Endothelial cell (in vitro differentiated cells): ENCODE data around the gene ZCWPW1. TPM values are rescaled to one million over a fixed set of nuclear protein-coding genes. Genes with fewer than 3 reads are reported as not detected.

Experiments used
- DNase-seq: peaks from one replicate; pipeline ENCODE4 v3.0.0; 2021; ENCODE audit warnings: low spot score
- H3K27ac Mint-ChIP-seq: one replicate; pipeline ENCODE4 v1.8.0; 2021; ENCODE audit warnings: mixed read lengths, inconsistent platforms; ENCODE audit not compliant: unreplicated experiment
- H3K27me3 Mint-ChIP-seq: one replicate; pipeline ENCODE4 v1.8.0; 2021; ENCODE audit warnings: mild to moderate bottlenecking, moderate library complexity, mixed read lengths, inconsistent platforms; ENCODE audit not compliant: unreplicated experiment
- H3K36me3 Mint-ChIP-seq: one replicate; pipeline ENCODE4 v1.8.0; 2021; ENCODE audit warnings: mild to moderate bottlenecking, low read depth, mixed read lengths, inconsistent platforms; ENCODE audit not compliant: unreplicated experiment
- H3K4me1 Mint-ChIP-seq: one replicate; pipeline ENCODE4 v1.8.0; 2021; ENCODE audit warnings: mild to moderate bottlenecking, mixed read lengths, inconsistent platforms; ENCODE audit not compliant: unreplicated experiment
- H3K4me3 Mint-ChIP-seq: one replicate; pipeline ENCODE4 v1.8.0; 2021; ENCODE audit warnings: mild to moderate bottlenecking, mixed read lengths, inconsistent platforms; ENCODE audit not compliant: unreplicated experiment
- H3K9me3 Mint-ChIP-seq: one replicate; pipeline ENCODE4 v1.8.0; 2021; ENCODE audit warnings: mixed read lengths, inconsistent platforms; ENCODE audit not compliant: unreplicated experiment
- total RNA-seq: library from RNA; stranded (reverse); fragmentation: NEBNext Ultra II Directional; extraction: Animal tissue kit (Norgen Biotek cat#: 25700); gene quantifications from one replicate; pipeline ENCODE4 v1.2.1, GENCODE V29; 2021; ENCODE audit not compliant: unreplicated experiment
- TF ChIP-seq, protein P1 (sequence below): fragments of 200-600 bp; sonication (generic); IDR thresholded peaks from one replicate; pipeline ENCODE4 v1.5.0; 2021; ENCODE audit warnings: antibody characterized with exemption; ENCODE audit not compliant: unreplicated experiment

The ZCWPW1 gene
- total RNA-seq, 1 donor from 2014 or later: 2.2 TPM

DNA sequence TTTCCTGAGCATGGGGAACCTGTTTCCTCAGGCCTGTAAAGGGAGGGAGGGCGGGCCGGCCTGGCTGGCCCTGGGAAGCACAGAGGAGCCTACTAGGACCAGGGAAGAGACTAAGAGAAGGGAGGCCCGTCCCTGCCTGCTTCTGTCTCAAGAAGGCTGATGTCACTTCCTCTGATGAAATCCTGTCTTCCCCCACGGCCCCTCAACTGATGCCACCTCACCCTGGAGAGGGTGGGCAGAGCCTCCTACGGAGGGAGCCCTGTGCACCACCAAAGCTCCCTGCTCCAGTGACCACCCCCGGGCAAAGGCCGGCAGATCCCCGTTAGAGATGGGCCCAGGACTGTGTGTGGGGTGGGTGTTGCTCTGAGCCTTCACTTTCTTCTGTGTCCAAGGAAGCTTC is 56.2 kb downstream of the ZCWPW1 start:
- no peak overlapping the region for H3K4me3 Mint-ChIP-seq
- peaks cover 12% of the 10 kb centered on the region for H3K4me1 Mint-ChIP-seq
- no peak for DNase-seq
- peaks cover 3% of the 10 kb centered on the region for H3K36me3 Mint-ChIP-seq
- H3K27me3 Mint-ChIP-seq: peaks cover 16% of the 10 kb centered on the region
- H3K9me3 Mint-ChIP-seq: no peaks in the 10 kb centered on the region
- no peak overlapping the region for H3K27ac Mint-ChIP-seq
- TF ChIP-seq, protein P1, sequence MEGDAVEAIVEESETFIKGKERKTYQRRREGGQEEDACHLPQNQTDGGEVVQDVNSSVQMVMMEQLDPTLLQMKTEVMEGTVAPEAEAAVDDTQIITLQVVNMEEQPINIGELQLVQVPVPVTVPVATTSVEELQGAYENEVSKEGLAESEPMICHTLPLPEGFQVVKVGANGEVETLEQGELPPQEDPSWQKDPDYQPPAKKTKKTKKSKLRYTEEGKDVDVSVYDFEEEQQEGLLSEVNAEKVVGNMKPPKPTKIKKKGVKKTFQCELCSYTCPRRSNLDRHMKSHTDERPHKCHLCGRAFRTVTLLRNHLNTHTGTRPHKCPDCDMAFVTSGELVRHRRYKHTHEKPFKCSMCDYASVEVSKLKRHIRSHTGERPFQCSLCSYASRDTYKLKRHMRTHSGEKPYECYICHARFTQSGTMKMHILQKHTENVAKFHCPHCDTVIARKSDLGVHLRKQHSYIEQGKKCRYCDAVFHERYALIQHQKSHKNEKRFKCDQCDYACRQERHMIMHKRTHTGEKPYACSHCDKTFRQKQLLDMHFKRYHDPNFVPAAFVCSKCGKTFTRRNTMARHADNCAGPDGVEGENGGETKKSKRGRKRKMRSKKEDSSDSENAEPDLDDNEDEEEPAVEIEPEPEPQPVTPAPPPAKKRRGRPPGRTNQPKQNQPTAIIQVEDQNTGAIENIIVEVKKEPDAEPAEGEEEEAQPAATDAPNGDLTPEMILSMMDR: no peak

DNA sequence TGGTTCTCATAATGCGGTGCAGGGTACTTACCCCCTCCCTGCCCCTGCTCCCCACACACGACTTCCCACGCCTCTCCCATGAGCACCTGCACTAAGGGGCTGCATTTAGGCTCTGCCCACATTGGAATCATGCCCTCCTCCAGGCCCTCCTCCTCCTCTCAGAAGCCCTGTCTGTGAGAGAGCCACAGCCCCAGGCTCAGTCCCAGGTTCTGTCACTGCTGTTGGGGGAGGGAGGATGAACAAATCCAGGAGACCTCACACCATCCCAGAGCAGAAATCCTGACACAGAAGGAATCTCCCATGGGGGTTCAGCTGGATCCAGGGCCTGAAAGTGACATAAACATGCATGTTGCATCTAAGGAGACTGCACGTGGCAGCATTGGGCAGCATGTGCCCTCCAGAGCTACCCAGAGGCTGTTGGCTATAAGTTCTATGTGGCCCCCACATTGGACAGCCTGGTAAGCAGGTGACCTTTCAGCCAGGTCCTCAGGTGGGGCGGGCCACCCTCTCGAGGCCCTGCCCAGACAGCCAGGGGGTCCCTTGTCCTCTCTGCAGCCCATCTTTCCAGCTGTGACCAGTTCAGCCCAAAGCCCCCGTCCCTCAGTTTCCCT is 56.8 kb downstream of the ZCWPW1 start:
- TF ChIP-seq, protein P1: no peak
- DNase-seq: no peak
- Mint-ChIP-seq H3K4me3 (no peak overlapping the region), H3K27me3 (peaks cover 17% of the 10 kb centered on the region), H3K9me3 (no peaks in the 10 kb centered on the region), H3K4me1 (peaks cover 12% of the 10 kb centered on the region), H3K27ac (peak overlapping the region; percentile 77), H3K36me3 (peaks cover 3% of the 10 kb centered on the region)

DNA sequence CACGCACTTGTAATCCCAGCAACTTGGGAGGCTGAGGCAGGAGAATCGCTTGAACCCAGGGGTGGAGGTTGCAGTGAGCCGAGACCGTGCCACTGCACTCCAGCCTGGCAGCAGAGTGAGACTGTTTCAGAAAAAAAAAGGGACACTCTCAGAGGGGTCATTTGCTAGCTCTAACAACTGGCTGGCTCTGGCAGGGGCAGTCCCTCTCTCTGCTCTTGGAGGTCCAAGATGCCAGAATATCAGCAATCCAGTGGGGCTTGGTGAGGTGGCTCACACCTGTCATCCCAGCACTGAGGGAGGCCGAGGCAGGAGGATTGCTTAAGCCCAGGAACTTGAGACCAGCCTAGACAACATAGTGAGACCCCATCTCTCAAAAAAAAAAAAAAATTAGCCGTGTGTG is 57.8 kb downstream of the ZCWPW1 start:
- Mint-ChIP-seq H3K27ac (peak overlapping the region; percentile 77), H3K4me1 (peaks cover 7% of the 10 kb centered on the region)
- DNase-seq: no peak

DNA sequence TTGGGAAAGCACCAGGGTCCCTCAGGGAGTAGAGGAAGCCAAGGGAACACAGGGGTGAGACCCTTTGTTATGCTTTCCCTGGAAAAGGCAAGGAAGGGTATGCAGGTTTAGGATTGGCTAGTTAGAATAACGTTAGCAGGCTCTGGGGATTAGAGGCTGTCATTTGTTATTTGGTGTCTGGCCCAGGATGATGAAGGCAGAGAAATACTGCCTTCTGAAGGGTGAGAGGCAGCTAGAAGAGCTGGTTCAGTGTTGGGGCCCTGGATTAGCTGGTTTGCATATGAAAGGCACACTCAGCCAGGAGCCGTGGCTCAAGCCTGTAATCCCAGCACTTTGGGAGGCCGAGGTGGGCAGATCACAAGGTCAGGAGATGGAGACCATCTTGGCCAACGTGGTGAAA is 58.2 kb downstream of the ZCWPW1 start:
- peaks cover 18% of the 10 kb centered on the region for H3K27me3 Mint-ChIP-seq
- TF ChIP-seq, protein P1: no peak
- H3K27ac Mint-ChIP-seq: no peak overlapping the region
- DNase-seq: no peak
- H3K4me1 Mint-ChIP-seq: peaks cover 4% of the 10 kb centered on the region
- no peak overlapping the region for H3K4me3 Mint-ChIP-seq
- peaks cover 5% of the 10 kb centered on the region for H3K36me3 Mint-ChIP-seq
- no peaks in the 10 kb centered on the region for H3K9me3 Mint-ChIP-seq

More for the DNA sequence above, 57.8 kb downstream of the ZCWPW1 start:
- TF ChIP-seq, protein P1: no peak
- Mint-ChIP-seq H3K36me3 (peaks cover 3% of the 10 kb centered on the region), H3K4me3 (no peak overlapping the region), H3K27me3 (peaks cover 19% of the 10 kb centered on the region), H3K9me3 (no peaks in the 10 kb centered on the region)

DNA sequence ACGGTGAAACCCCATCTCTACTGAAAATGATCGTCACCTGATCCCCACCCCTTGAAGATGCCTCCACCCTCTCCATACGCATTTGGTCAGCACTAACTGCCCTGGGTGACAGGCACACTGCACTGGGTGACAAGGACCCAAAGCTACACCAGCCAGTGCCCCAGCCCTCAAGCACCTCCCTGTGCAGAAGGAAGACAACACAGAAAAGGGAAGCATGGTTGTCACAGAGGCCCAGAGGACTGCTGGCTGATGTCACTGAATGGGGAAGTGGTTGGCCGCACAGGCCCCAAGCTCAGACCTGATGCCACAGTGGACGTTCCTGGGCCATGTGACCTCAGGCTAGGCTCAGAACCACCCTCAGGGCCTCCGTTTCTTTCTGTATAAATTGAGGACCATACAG is 59.4 kb downstream of the ZCWPW1 start:
- H3K4me1 Mint-ChIP-seq: no peaks in the 10 kb centered on the region
- no peak for DNase-seq
- H3K27ac Mint-ChIP-seq: no peak overlapping the region
- H3K9me3 Mint-ChIP-seq: no peaks in the 10 kb centered on the region
- H3K36me3 Mint-ChIP-seq: peaks cover 12% of the 10 kb centered on the region
- H3K4me3 Mint-ChIP-seq: no peak overlapping the region
- H3K27me3 Mint-ChIP-seq: peaks cover 15% of the 10 kb centered on the region
- TF ChIP-seq, protein P1: no peak
